Motor neuron (in vitro differentiated cells): ENCODE results near the gene RAB25. TPM values are rescaled to one million over a fixed set of nuclear protein-coding genes. Genes with fewer than 3 reads are reported as not detected.

Experiments used
- ATAC-seq, 8 experiments: fragments of 200-7000 bp; cut with Tn5 transposase; replicated peaks in 6 of 8; 2 replicates each; pipeline ENCODE4 v1.8.0; 2021; ENCODE audit warnings: mild to moderate bottlenecking in 8 of 8, moderate library complexity in 8 of 8
- H3K27ac ChIP-seq, 2 donors: fragments of 250-450 bp; sonication (Bioruptor Pico); 2 replicates each; pipeline ENCODE4 v1.9.0; 2021; ENCODE audit warnings: antibody characterized with exemption in 2 of 2, mild to moderate bottlenecking in 2 of 2, moderate library complexity in 1 of 2
- H3K4me1 ChIP-seq, 2 donors: fragments of 250-450 bp; sonication (Bioruptor Pico); replicated peaks in 1 of 2; 2 replicates each; pipeline ENCODE4 v1.6.1; 2021; ENCODE audit warnings: antibody characterized with exemption in 2 of 2, mild to moderate bottlenecking in 2 of 2, moderate library complexity in 1 of 2
- H3K4me3 ChIP-seq, 5 donors: fragments of 250-450 bp; sonication (Bioruptor Pico); 2 replicates each; pipeline ENCODE4 v1.9.0; 2021; ENCODE audit warnings: antibody characterized with exemption in 5 of 5, mild to moderate bottlenecking in 5 of 5, moderate library complexity in 4 of 5
- WGBS, 10 experiments: fragments of 450-650 bp; shearing (Covaris generic); methylation state at CpG; one replicate each; pipeline ENCODE4 v1.0.0; 2022; 5-methylcytosine and 5-hydroxymethylcytosine counted together
- in situ Hi-C, 9 experiments: fragments of 400-800 bp; cut with MboI; loops; one replicate each; pipeline ENCODE4 v1.15.0; 2021; ENCODE audit warnings: low sequenced_read_pairs in 9 of 9, low pct_unique_long_range_greater_than_20kb in 2 of 9; ENCODE audit not compliant: unreplicated experiment in 9 of 9
- total RNA-seq, 8 experiments: library from RNA; unstranded; fragments of 300-600 nt; gene quantifications; 2 replicates each; pipeline versions ENCODE4 v1.2.3 to v1.2.4, GENCODE V29; 2022

The RAB25 gene
- total RNA-seq, 8 experiments from 2014 or later, result 0.50 to 1.3 (median 1.1) TPM; not detected in 3

GRCh38 chr1:156075162-156075561 lies 14.2 kb downstream of the RAB25 start:
- Histone ChIP-seq H3K4me3 (no peak overlapping the region), H3K4me1 (peaks cover 47 to 53% of the 10 kb centered on the region in 2 donors), H3K27ac (no peak overlapping the region)
- peak in 6 of 8 experiments; percentile 13 to 41 (median 30) for ATAC-seq
- WGBS, 10 experiments, result 0 to 69% (median 33%) methylated on average over 1 to 2 of the region's 3 CpGs; no CpG with 5 or more reads in 3 of the 10 experiments
- in situ Hi-C loops, result loop anchor here in 4 of 9 experiments (25.0 kb wide), 2 partner anchors 137 to 162 kb away; partner anchors contain the start of genes BGLAP (in 2 of the 4), PAQR6 (in 2 of the 4) and PMF1 (in 2 of the 4)

DNA sequence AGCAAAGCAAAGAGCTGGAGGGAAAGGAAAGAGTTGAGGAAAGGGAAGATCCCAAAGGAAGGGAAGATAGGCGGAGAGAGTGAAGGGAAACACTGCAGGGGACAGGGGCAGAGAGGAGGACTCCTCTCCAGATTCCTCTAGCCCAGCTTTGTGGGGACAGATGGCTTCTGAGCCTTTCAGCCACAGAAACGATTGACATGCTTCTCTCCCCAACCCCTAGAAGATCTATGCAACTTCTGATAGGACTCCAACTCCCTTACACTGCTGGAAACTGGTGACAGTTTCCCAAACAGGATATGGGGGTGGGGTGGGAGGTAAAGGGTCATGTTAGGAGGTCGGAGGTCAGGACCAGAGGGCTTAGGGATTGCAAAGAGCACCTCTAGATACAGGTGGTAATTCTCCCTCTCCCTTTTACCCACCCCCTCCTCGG lies 14.8 kb downstream of the RAB25 start:
- no peak for ATAC-seq
- no peak overlapping the region for H3K27ac ChIP-seq
- 40 to 100% (median 90%) methylated on average over 1 to 3 of the region's 4 CpGs; no CpG with 5 or more reads in 3 of the 10 experiments for WGBS, 10 experiments
- peaks cover 47 to 53% of the 10 kb centered on the region in 2 donors for H3K4me1 ChIP-seq
- no peak overlapping the region for H3K4me3 ChIP-seq
- in situ Hi-C loops, result loop anchor here in 4 of 9 experiments (25.0 kb wide), 2 partner anchors 137 to 162 kb away; partner anchors contain the start of genes BGLAP (in 2 of the 4), PAQR6 (in 2 of the 4) and PMF1 (in 2 of the 4)

- Histone ChIP-seq H3K4me3 (no peak overlapping the region), H3K4me1 (peaks cover 47 to 53% of the 10 kb centered on the region in 2 donors), H3K27ac (no peak overlapping the region)
- WGBS, 10 experiments, result 64 to 100% (median 75%) methylated on average over 1 to 51 of the region's 73 CpGs; no CpG with 5 or more reads in 6 of the 10 experiments
- no peak for ATAC-seq
- in situ Hi-C loops, result loop anchor here in 4 of 9 experiments (25.0 kb wide), 2 partner anchors 135 to 160 kb away; partner anchors contain the start of genes BGLAP (in 2 of the 4), PAQR6 (in 2 of the 4) and PMF1 (in 2 of the 4)
These were observed 15.9 kb downstream of the RAB25 start for GRCh38 chr1:156076609-156077429.

GRCh38 chr1:156077430-156077760 lies 16.4 kb downstream of the RAB25 start:
- WGBS, 10 experiments, result 60 to 97% (median 86%) methylated on average over 1 to 16 of the region's 19 CpGs; no CpG with 5 or more reads in 4 of the 10 experiments
- Histone ChIP-seq H3K27ac (no peak overlapping the region), H3K4me3 (no peak overlapping the region), H3K4me1 (peaks cover 47 to 53% of the 10 kb centered on the region in 2 donors)
- in situ Hi-C loops, result loop anchor here in 4 of 9 experiments (25.0 kb wide), 2 partner anchors 135 to 160 kb away; partner anchors contain the start of genes BGLAP (in 2 of the 4), PAQR6 (in 2 of the 4) and PMF1 (in 2 of the 4)
- no peak for ATAC-seq

GRCh38 chr1:156078728-156079127 lies 17.8 kb downstream of the RAB25 start:
- WGBS, 10 experiments, result 80 to 100% (median 87%) methylated on average over 2 to 5 of the region's 5 CpGs; no CpG with 5 or more reads in 5 of the 10 experiments
- Histone ChIP-seq H3K4me3 (peak overlapping the region; percentile 7 to 97 (median 69)), H3K27ac (no peak overlapping the region), H3K4me1 (peaks cover 47 to 51% of the 10 kb centered on the region in 2 donors)
- ATAC-seq, result no peak
- in situ Hi-C loops, result loop anchor here in 4 of 9 experiments (25.0 kb wide), 2 partner anchors 134 to 159 kb away; partner anchors contain the start of genes BGLAP (in 2 of the 4), PAQR6 (in 2 of the 4) and PMF1 (in 2 of the 4)

- peak overlapping the region; percentile 90 for H3K27ac ChIP-seq
- H3K4me3 ChIP-seq, result peak overlapping the region; percentile 57 to 97 (median 79)
- H3K4me1 ChIP-seq, result peaks cover 50 to 55% of the 10 kb centered on the region in 2 donors
- 35 to 100% (median 59%) methylated on average over 1 to 5 of the region's 5 CpGs; no CpG with 5 or more reads in 1 of the 10 experiments for WGBS, 10 experiments
- ATAC-seq, result no peak
- in situ Hi-C loops, result loop anchor here in 5 of 9 experiments (10.0 to 25.0 kb wide), 3 partner anchors 133 to 158 kb away; partner anchors contain the start of genes BGLAP (in 2 of the 5), PAQR6 (in 2 of the 5) and PMF1 (in 2 of the 5)
These were observed 18.8 kb downstream of the RAB25 start for GRCh38 chr1:156079762-156080161.

DNA sequence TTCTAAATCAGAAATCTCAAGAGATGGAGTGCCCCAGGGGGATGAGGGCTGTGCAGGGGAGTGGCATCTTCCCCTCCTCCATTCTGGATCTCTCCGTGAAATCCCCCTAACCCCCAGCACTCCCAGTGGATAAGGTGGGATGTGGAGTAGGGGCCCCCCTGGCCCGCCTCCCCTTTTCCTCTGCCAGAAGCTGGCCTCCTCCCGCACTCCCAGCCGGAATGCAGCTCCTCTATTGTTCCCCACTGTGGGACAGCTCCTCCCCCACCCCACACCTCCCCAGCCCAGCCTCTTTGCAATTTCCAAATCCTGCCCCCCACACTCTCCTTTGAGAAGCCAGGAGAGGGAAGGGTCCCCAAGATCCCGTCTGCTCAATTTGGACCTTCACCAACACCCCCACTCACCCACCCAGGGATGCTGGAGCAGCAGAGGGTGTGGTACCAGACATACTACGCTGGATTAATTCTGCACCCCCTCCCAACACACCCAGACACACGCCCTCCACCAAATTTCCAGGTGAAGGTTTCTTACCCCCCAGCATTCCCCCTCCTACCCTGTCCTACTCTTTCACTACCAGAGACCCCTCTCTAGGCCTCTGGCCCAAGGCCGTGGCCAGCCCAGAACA lies 19.4 kb downstream of the RAB25 start:
- peak overlapping the region; percentile 90 for H3K27ac ChIP-seq
- in situ Hi-C loops, result loop anchor here in 5 of 9 experiments (10.0 to 25.0 kb wide), 3 partner anchors 132 to 157 kb away; partner anchors contain the start of genes BGLAP (in 2 of the 5), PAQR6 (in 2 of the 5) and PMF1 (in 2 of the 5)
- H3K4me3 ChIP-seq, result peak overlapping the region; percentile 57 to 97 (median 79)
- no peak for ATAC-seq
- 90% methylated on average over 2 of the region's 8 CpGs; no CpG with 5 or more reads in 9 of the 10 experiments for WGBS, 10 experiments
- peaks cover 47 to 52% of the 10 kb centered on the region in 2 donors for H3K4me1 ChIP-seq

GRCh38 chr1:156080863-156081179 lies 19.9 kb downstream of the RAB25 start:
- 0% methylated on average over 1 to 2 of the region's 4 CpGs; no CpG with 5 or more reads in 8 of the 10 experiments for WGBS, 10 experiments
- Histone ChIP-seq H3K4me1 (peaks cover 43 to 47% of the 10 kb centered on the region in 2 donors), H3K27ac (peak overlapping the region; percentile 90), H3K4me3 (peak overlapping the region; percentile 57 to 97 (median 79))
- in situ Hi-C loops, result loop anchor here in 5 of 9 experiments (10.0 to 25.0 kb wide), 3 partner anchors 131 to 156 kb away; partner anchors contain the start of genes BGLAP (in 2 of the 5), PAQR6 (in 2 of the 5) and PMF1 (in 2 of the 5)
- ATAC-seq, result peak in 1 of 8 experiments; percentile 2

DNA sequence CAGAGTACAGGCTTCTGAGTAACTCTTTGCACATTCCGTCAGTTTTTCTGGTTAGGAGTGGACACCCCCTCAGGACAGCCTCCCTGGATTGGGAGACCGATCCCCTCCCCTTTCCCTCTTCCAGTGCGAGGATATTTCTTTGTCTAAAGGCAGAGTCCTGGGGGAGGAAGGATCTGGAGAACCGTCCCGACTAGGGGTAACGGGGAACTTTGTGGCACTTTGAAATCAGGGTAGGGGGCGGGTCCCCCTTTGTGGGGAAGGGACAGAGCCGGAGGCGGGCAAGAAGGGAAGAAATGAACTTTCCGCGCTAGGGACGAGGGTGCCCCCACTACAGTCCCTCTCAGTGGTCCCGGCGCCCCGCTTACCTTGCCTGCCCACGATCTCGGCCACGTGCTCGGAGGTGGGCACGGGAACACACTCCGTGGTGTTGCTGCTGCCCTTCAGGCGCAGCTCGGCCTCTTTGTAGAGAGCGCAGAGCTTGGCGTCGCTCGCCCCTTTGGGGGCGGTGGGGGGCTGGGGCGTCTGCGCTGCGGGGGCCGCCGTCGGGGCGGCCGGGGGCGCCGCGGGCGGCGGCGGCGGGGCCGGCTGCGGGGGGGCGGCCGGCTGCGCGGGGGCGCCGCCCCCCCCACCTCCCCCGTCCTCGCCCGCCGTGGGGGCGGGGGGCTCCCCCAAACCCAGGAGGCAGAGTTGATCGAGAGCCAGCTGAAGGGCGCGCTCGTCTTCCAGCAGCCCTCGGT lies 20.4 kb downstream of the RAB25 start:
- H3K4me3 ChIP-seq, result peak overlapping the region; percentile 57 to 97 (median 79)
- in situ Hi-C loops, result loop anchor here in 5 of 9 experiments (10.0 to 25.0 kb wide), 3 partner anchors 131 to 156 kb away; partner anchors contain the start of genes BGLAP (in 2 of the 5), PAQR6 (in 2 of the 5) and PMF1 (in 2 of the 5)
- H3K4me1 ChIP-seq, result peaks cover 43 to 46% of the 10 kb centered on the region in 2 donors
- WGBS, 10 experiments, result 0 to 11% (median 0%) methylated on average over 1 to 12 of the region's 61 CpGs; no CpG with 5 or more reads in 5 of the 10 experiments
- ATAC-seq, result peak in 7 of 8 experiments; percentile 2 to 8 (median 4)
- H3K27ac ChIP-seq, result peak overlapping the region; percentile 90

GRCh38 chr1:156081917-156082308 lies 21.0 kb downstream of the RAB25 start:
- H3K27ac ChIP-seq, result peak overlapping the region; percentile 90
- no CpG with 5 or more reads among the region's 10 CpGs for WGBS, 10 experiments
- H3K4me3 ChIP-seq, result peak overlapping the region; percentile 57 to 97 (median 79)
- peaks cover 46 to 49% of the 10 kb centered on the region in 2 donors for H3K4me1 ChIP-seq
- peak in 7 of 8 experiments; percentile 0 to 4 (median 2) for ATAC-seq
- in situ Hi-C loops, result loop anchor here in 5 of 9 experiments (10.0 to 25.0 kb wide), 3 partner anchors 130 to 155 kb away; partner anchors contain the start of genes BGLAP (in 2 of the 5), PAQR6 (in 2 of the 5) and PMF1 (in 2 of the 5)

DNA sequence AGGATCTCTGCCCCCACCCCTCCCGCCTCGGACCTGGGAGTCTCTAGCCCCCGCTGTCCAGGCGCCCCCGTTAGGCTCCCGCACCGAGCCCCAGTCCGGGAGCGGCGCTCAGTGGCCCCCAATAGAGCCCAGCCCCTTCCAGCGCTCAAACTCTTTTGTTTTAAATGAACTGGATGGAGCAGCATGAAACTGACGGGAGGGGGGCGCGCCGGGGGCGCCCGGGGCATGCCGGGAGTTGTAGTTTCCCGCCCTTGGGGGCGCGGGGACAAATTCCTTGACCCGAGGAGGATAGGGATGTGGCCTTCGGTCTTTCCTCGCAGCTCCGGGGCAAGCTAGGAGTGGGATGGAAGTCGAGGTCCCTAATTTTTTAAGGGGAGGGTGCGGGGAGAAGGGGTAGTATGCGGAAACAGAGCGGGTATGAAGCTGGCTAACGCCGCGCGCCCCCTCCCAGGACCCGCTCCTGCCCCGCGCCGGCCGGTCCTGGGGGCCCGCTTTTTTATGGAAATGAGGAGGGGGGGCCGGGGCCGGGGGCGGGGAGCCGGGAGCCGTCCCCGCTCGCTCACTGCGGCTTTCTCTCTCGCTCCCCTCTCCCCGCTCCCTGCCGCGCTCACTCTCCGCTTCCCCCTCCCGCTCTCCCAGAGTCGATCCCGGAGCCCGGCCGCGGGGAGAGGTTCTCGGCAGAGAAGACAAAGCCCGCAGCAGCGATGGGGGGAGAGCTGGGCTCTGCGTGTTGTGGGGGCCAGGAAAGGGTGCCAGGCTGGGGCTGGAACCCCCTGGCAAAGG lies 21.5 kb downstream of the RAB25 start, which contains the start of gene MEX3A:
Gene MEX3A, minus strand, starts transcription at position 157 of the 783 bp plus-strand sequence. CDS start 467 bp downstream, outside the sequence.
- ATAC-seq, result peak; percentile 79 to 84 (median 80)
- peak within 1 kb of the TSS; percentile 57 to 97 (median 79) for H3K4me3 ChIP-seq
- 0% methylated on average over 5 of the region's 62 CpGs; no CpG with 5 or more reads in 9 of the 10 experiments for WGBS, 10 experiments
- H3K4me1 ChIP-seq, result peaks cover 42 to 52% of the 10 kb centered on the region in 2 donors
- H3K27ac ChIP-seq, result peak within 1 kb of the TSS; percentile 90
- in situ Hi-C loops, result loop anchor here in 5 of 9 experiments (10.0 to 25.0 kb wide), 3 partner anchors 130 to 155 kb away; partner anchors contain the start of genes BGLAP (in 2 of the 5), PAQR6 (in 2 of the 5) and PMF1 (in 2 of the 5)
